Activated CD4-positive, alpha-beta T cell treated with anti-CD3 and anti-CD28 coated beads for 48 hours (primary cell): Measurements from ENCODE around the gene VWF.
A peak's percentile ranks its signal among the peaks of the same experiment; 100 is the strongest.

Experiments
- DNase-seq: peaks from one replicate; pipeline ENCODE4 v3.0.0-alpha.2; 2020

The VWF gene

GRCh38 chr12:6053541-6053940 is 70.9 kb downstream of the VWF start:
- no peak for DNase-seq

DNA sequence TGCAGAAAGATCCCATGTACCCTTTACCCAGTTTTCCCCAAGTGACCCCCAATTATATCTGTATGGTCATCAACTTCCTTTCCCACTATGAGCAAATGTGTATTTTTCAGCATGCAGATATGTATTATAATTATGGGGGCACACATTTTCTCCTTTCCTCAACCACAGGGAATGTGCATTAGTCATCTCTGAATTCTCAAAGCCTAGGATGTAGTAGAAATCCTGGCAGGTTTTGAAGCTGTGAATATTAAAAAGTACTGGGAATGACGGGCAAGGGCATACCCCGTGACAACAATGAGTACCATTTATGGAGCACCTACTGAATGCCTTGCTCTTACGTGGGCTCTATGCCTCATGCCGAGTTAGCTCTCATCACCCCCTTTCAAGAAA is 71.5 kb downstream of the VWF start:
- DNase-seq = no peak

DNA sequence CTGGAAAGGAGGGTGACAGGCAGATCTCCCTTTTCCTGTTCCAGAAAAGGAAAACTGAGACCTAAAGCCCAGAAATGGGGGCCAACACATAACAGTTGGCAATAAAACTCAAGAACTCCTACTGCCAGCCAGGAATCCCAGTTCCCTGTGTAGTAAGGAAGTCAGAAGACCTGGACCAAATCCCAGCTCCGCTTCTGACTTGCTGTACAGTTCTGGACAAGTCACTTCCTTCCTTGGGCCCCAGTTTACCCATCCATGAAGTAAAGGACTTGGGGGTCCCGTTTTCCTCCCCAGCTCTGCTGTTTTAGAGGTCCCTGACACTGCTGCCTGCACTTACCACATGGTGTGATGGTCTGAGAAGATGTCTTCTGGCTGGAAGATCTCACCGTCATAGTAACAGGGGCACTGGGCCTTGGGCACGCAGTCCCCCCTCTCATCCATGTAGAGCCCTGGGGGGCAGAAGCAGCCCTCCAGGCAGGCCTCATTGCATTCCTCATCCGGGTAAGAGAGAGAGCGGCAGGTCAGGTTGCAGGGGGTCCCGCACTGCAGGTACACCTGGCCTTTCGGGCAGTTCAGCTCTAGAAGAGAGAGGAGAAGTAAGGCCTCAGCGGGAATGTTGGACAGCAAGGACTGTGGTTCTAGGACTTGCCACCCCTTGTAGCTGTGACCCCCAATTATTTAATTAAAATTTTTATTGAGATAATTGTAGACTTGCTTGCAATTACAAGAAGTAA is 72.1 kb downstream of the VWF start:
- no peak for DNase-seq

DNA sequence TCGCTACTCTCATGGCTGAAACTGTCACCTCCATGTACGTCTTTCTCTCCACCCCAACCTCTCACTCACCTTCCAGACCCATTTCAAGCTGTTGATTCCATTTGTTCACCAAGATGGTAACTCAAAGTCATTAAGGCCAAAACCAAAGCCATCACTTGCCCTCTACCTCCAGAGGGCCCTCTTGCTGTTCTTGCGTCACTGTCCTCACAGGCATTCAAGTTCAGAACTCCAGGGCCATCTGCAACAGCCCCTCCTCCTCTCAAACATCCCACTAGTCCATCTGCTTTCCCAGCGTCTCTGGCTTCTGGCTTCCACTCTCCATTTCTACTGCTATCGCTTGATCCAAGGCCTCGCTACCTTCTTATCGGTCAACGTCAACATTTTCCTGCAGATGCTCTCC is 74.5 kb downstream of the VWF start:
- no peak for DNase-seq

GRCh38 chr12:6049587-6049986 is 74.9 kb downstream of the VWF start:
- no peak for DNase-seq

DNA sequence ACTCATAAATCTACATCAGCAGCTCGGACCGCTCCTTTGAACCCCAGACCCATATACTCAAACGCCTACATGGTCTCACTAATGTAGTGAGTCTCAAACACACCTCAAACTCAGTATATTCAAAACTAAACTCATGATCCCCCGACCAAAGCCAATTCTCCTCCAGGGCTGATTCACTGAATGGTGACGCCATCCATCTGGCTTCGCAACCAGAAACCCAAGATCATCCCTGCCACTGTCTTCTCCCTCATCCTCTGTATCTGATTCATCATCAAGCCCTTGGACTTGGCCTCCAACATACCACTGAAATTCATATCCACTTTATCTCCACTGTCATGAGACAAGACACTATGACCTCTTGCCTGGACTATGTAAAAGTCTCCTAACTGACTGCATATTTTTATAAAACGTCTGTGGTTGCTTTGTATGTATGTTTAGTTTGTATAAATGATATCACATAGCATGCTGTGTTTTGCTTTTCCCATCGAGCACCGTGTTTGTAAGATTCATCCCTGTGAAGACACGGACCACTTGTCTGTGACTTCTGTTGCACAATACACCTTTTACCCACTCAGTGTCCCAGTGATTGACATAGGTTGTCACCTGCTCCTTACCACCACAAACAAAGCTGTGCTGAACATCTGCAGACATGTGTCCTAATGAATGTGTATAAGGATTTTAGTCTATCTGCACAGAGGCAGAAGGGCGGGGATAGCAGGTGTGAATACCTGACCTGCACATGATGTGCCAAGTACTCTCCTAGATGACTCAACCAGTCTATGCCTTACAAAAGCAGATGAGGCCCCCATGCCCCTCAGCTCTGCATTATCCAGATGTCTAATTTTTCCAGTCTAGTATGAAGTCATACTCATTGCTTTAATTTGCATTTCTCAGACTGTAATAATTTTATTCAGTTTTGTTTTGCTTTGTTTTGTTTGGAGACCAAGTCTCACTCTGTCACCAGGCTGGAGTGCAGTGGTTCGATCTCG is 76.9 kb downstream of the VWF start:
- no peak for DNase-seq

DNA sequence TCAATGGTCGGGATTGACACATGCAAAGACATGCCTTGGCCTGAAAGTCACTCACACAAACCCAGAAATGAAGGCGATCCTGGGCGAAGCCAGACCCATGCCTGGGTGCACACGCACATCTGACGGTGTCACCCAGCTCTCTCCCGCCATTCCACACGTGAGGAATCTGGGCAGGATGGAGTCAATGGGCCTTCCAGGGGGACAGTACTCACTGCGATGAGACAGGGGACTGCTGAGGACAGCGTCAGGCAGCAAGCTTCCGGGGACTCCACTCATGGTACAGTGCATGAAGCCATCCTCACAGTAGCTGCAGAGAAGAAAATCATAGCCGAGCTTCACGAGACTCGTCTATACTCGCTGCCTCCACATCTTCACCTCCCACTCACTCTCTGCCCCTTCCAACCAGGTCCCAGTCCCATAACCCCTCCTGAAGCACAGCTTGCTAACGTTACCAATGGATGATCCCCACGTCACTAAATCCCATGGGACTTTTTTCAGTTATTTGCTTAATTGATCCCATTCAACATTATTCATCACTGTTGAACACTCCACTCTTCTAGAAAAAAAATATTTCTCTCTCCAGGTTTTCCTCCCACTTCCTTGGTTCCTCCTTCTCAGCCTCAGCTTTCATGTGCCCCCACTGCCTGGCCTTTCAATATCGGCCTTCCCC is 77.8 kb downstream of the VWF start:
- no peak for DNase-seq

GRCh38 chr12:6045438-6045837 is 79.0 kb downstream of the VWF start:
- no peak for DNase-seq

DNA sequence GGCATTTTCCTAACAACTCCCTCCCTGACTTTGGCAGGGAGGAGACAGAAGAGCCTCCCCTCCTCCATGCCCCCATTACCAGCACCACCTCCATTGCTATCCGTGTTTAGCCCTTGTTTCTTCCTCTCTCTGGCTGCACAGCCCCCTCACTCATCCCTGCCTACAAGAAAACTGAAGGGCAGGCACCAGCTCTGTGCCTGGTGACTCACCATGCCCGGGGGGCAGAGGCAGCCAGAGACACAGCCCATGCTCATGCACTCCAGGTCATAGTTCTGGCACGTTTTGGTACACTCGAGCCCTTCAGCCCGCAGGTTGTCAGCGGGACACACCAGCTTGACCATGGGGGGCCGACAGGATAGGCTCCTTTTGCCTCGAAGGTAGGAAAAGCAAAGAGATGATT is 80.4 kb downstream of the VWF start:
- DNase-seq = no peak

DNA sequence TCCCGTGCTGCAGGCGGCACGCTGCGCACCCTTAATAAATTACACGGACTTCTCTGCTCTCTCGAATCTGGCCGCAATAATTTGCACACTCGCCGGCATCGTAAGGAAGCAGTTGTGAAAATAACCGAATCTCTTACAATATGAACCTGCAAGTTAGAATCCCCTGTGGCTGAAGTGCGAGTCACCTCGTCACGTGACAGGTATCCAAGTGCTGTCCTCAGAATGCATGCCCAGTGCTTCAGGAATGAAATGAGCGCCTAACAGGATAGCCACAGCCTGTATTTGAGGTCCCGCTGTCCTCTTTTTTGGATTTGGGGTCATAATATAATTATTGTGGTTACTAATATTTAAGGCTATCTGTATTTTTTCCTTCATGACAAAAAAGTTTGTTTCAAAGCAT is 82.0 kb downstream of the VWF start:
- no peak for DNase-seq

DNA sequence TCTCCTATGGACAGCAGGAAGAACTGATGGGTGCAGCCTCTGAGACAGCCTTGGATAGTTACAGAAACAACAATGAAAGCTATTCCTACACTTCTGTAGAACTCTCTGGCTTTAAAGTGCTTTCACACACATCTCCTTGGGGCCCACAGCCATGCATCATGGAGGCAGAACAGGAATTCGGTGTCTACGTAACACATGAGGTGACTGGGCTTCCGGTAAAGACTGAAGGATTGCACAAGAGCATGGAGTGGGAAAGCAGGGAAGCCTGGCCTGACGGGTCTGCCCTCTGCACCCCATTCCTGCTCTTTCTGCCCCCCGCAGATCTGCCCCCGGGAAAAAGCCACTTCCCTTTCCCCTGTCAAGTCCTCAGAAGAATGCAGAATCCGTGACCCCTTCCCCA is 82.6 kb downstream of the VWF start:
- DNase-seq = no peak

DNA sequence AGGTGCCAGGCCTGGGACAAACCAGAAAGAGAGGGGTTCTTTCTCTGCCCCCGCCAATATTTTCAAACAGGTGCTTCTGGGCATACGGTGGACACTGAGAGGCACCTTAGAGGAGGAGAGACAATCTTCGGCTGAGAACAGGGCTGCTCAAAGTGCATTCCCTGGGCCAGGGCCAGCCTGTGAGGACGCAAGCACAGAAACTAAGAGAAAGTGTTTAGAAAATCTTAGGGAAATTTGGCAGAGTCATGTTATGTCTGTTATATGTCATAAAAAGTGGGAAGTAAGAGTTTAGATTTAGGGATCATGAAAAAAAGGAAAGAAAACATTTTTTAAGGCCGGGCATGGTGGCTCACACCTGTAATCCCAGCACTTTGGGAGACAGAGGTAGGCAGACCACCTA is 83.7 kb downstream of the VWF start:
- DNase-seq = no peak

DNA sequence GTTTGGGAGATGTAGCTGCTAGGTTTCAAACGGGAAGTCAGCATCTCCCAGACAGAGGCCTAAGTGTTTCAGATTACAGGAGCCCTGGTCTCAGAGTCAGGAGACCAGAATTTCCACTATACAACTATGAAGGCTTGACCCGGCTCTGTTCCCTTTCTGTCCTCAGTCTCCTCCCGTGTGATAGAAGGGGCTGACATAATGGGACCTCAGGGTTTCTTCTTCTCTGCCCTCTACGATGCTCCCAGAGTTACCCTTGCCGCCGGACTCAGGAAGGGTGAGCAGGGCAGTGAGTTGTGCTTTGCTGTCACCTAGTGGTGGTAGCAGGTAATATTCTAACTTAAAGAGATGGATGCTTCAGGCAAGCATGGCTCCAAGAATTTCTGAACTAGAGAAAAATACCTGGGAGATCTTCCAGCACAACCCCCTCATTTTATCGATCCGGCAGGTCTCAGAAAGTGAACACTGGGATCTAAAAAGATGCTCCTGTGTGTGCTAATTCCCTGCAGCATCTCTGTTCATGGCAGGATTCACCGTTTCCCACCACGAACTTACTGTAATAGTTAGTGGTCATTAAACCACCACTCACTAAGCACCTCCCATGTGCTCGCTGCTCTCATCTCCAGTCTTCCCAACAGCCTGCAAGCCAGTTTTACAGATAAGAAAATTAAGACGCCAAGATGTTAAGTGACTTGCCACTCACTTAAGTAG is 84.4 kb downstream of the VWF start:
- DNase-seq = peak; percentile 64

GRCh38 chr12:6038160-6038559 is 86.3 kb downstream of the VWF start:
- DNase-seq = peak; percentile 70

GRCh38 chr12:6037459-6037858 is 87.0 kb downstream of the VWF start:
- DNase-seq = no peak

DNA sequence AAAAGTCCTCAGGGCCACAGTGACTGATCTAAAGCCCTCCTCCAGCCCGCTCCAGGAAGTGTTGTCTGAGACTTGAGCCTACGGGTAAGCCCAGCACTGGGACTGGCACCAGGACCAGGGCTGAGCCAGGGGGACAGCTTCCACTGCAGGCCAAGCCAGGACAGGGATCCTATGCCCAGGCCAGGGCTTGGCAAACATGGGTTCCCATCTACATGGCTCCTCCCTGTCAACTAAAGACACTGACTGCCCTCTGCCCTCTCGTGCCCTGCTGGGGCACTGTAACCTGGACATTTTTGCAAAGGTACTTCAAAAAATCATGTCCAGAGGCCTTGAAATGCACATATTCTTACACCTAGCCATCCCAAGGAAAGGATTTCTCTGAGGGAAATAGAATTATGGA is 88.0 kb downstream of the VWF start:
- DNase-seq = no peak

DNA sequence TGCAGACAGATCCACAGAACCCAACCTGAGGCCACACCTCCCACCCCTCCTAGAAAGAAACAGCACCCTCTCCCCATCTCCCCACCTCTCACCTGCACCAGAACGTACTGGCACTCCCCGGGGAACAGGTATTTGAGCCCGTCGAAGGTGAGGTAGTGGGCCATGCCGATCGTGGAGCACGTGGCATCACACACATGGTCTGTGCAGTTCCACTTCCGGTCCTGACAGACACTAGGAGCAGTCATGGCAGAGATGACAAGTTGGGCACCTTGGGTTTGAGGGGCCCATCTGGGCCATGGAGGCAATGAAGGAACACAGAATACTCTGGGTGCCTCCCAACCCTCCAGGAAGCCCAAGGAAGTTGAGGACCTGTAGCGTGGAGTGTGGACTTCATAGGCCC is 89.9 kb downstream of the VWF start:
- DNase-seq = no peak

GRCh38 chr12:6033546-6033945 is 90.9 kb downstream of the VWF start:
- no peak for DNase-seq

DNA sequence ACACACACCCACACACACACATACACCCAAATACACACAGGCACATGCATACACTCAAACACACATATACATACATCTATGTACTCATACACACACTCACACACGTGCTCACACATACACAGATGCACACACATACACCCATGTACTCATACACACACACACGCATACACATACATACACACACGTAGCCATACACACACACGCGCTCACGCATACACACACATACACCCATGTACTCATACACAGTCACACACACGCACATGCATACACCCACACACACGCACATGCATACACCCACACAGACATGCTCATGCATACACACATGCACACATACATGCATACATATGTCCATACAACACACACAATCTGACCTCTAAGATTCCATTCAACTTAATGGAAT is 91.7 kb downstream of the VWF start:
- no peak for DNase-seq

DNA sequence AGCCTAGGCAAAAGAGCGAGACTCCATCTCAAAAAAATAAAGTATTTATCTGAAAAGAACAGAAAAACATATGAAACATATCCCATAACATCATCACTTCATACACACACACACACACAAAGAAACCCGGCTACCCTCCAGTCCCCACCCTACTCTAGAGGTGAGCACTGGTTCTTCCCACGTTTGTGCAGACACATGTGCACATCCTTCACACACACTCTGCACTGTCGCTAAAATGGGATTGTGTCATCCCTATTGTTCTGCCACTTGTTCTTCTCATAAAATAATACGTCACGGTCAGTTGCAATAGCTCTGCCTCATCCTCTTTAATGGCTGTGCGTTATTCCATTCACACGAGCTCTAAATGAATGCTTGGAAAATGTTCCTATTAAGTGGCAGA is 93.5 kb downstream of the VWF start:
- no peak for DNase-seq

GRCh38 chr12:6030081-6030480 is 94.4 kb downstream of the VWF start:
- DNase-seq = no peak

GRCh38 chr12:6029401-6029800 is 95.1 kb downstream of the VWF start:
- DNase-seq = no peak

DNA sequence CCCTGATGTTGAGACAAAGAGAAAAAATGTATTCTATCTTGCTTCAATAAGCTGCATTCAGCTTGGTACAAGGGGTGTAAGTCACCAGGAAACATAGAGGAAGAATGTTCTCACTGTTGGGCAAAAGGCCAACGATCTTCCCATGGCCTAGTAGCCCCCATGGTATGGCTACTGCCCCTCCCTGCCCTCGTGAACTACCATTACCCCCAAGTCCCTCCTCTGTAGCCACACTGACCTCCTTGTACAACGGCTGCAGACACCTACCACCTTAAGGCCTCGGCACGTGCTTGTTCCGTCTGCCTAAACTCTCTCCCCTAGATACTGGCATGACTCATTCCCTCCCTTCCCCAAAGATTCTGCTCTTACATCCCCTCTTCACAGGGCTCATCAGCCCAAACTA is 97.5 kb downstream of the VWF start:
- DNase-seq = no peak
